Gastrocnemius medialis (tissue), 4 donors: ENCODE data around the gene GAL3ST1. TPM values are rescaled to one million over a fixed set of nuclear protein-coding genes. Genes with fewer than 3 reads are reported as not detected.

ENCODE experiments used
- ATAC-seq, 2 donors: fragments of 150-250 bp; one replicate each; pipeline ENCODE4 v1.9.1; 2016
- DNase-seq, 2 donors: peaks; one replicate each; pipeline ENCODE4 v3.0.0-alpha.2; 2019
- H3K27ac ChIP-seq, 4 donors: fragments of 200-600 bp; sonication (generic); 1 replicate in 1 of 4; 2 replicates in 3 of 4; pipeline ENCODE4 v1.5.1; 2016 to 2018; ENCODE audit warnings: mild to moderate bottlenecking in 2 of 4, moderate library complexity in 1 of 4
- H3K27me3 ChIP-seq, 3 donors: fragments of 200-600 bp; sonication (generic) in 2 of 3; 1 replicate in 1 of 3; 2 replicates in 2 of 3; pipeline versions ENCODE4 v1.5.1 to v1.6.0; 2016 to 2019; ENCODE audit warnings: mild to moderate bottlenecking in 1 of 3, moderate library complexity in 1 of 3
- H3K36me3 ChIP-seq, 2 donors: fragments of 200-600 bp; sonication (generic) in 1 of 2; one replicate each; pipeline ENCODE4 v1.5.1; 2017 to 2018
- H3K4me1 ChIP-seq, 2 donors: fragments of 200-600 bp; sonication (generic) in 1 of 2; one replicate each; pipeline ENCODE4 v1.5.1; 2016 to 2017; ENCODE audit warnings: mild to moderate bottlenecking in 2 of 2
- H3K4me3 ChIP-seq, 4 donors: fragments of 200-600 bp; sonication (generic) in 3 of 4; 1 replicate in 1 of 4; 2 replicates in 3 of 4; pipeline ENCODE4 v1.5.1; 2016 to 2019; ENCODE audit warnings: mild to moderate bottlenecking in 2 of 4
- H3K9me3 ChIP-seq, 3 donors: fragments of 200-600 bp; sonication (generic) in 2 of 3; 1 replicate in 1 of 3; 2 replicates in 2 of 3; pipeline ENCODE4 v1.5.1; 2016 to 2019
- CTCF ChIP-seq, 5 experiments: fragments of 450-650 bp in 3 of 5; fragments of 200-600 bp in 2 of 5; sonication (generic) in 2 of 5; IDR thresholded peaks in 4 of 5; conservative IDR thresholded peaks in 1 of 5; 1 replicate in 4 of 5; 2 replicates in 1 of 5; pipeline ENCODE4 v1.5.1; 2016 to 2019; ENCODE audit warnings: antibody characterized with exemption in 5 of 5, mild to moderate bottlenecking in 3 of 5, moderate library complexity in 3 of 5
- POLR2A ChIP-seq, 2 donors: fragments of 450-650 bp; IDR thresholded peaks; one replicate each; pipeline ENCODE4 v1.6.1; 2017; ENCODE audit warnings: antibody characterized with exemption in 2 of 2, mild to moderate bottlenecking in 2 of 2, moderate library complexity in 2 of 2
- in situ Hi-C, 4 donors: fragments of 200-750 bp; cut with MboI; loops; one replicate each; pipeline versions ENCODE4 v1.15.0 to v1.8.0; 2017; ENCODE audit warnings: low sequenced_read_pairs in 4 of 4
- intact Hi-C: fragments of 100-400 bp; cut with DNase I; formaldehyde crosslinking; loops from one replicate; pipeline ENCODE4 v1.15.1; 2023; ENCODE audit warnings: low total_unique reads
- total RNA-seq, 4 donors: library from RNA; depleted of rRNA; stranded (reverse); fragments of >200 nt; gene quantifications; one replicate each; pipeline versions ENCODE4 v1.1.0 to v1.2.3, GENCODE V29; 2016

GAL3ST1 gene
- total RNA-seq, 4 donors from 2014 or later: 0.29 to 2.0 (median 1.2) TPM

GRCh38 chr22:30538280-30538679 lies 36.2 kb downstream of the GAL3ST1 start:
- H3K36me3 ChIP-seq: no peaks in the 10 kb centered on the region
- H3K4me1 ChIP-seq: no peaks in the 10 kb centered on the region
- peaks cover 15 to 19% (median 17%) of the 10 kb centered on the region in 3 donors for H3K27me3 ChIP-seq
- no peaks in the 10 kb centered on the region for H3K9me3 ChIP-seq
- intact Hi-C loops (no loop called here), in situ Hi-C loops (no loop called here)
- H3K27ac ChIP-seq: no peak overlapping the region
- no peak for DNase-seq
- no peak for ATAC-seq
- no peak overlapping the region for H3K4me3 ChIP-seq
- TF ChIP-seq CTCF (IDR thresholded peaks at IDR 0.05 in 4 of 5, conservative IDR thresholded peaks at IDR 0.05 in 1 of 5) (no peak), POLR2A (IDR thresholded peaks at IDR 0.05) (no peak)

GRCh38 chr22:30537083-30537731 lies 37.3 kb downstream of the GAL3ST1 start:
- no peaks in the 10 kb centered on the region for H3K4me1 ChIP-seq
- ATAC-seq (no peak), DNase-seq (no peak)
- in situ Hi-C loops (no loop called here), intact Hi-C loops (no loop called here)
- H3K27me3 ChIP-seq: peaks cover 8 to 9% (median 8%) of the 10 kb centered on the region in 3 donors
- no peak overlapping the region for H3K27ac ChIP-seq
- H3K36me3 ChIP-seq: no peaks in the 10 kb centered on the region
- H3K4me3 ChIP-seq: no peak overlapping the region
- TF ChIP-seq CTCF (IDR thresholded peaks at IDR 0.05 in 4 of 5, conservative IDR thresholded peaks at IDR 0.05 in 1 of 5) (no peak), POLR2A (IDR thresholded peaks at IDR 0.05) (no peak)
- H3K9me3 ChIP-seq: no peaks in the 10 kb centered on the region

GRCh38 chr22:30535182-30535581 lies 39.3 kb downstream of the GAL3ST1 start:
- intact Hi-C loops (no loop called here), in situ Hi-C loops (no loop called here)
- ATAC-seq (no peak), DNase-seq (no peak)
- H3K27ac ChIP-seq: no peak overlapping the region
- no peak for TF ChIP-seq CTCF (IDR thresholded peaks at IDR 0.05 in 4 of 5, conservative IDR thresholded peaks at IDR 0.05 in 1 of 5)
- no peak for TF ChIP-seq POLR2A (IDR thresholded peaks at IDR 0.05)
- H3K4me3 ChIP-seq: no peak overlapping the region
- no peaks in the 10 kb centered on the region for H3K36me3 ChIP-seq
- no peaks in the 10 kb centered on the region for H3K9me3 ChIP-seq
- H3K27me3 ChIP-seq: no peaks in the 10 kb centered on the region
- no peaks in the 10 kb centered on the region for H3K4me1 ChIP-seq

- H3K4me3 ChIP-seq: no peak overlapping the region
- no peaks in the 10 kb centered on the region for H3K9me3 ChIP-seq
- no peaks in the 10 kb centered on the region for H3K27me3 ChIP-seq
- TF ChIP-seq CTCF (IDR thresholded peaks at IDR 0.05 in 4 of 5, conservative IDR thresholded peaks at IDR 0.05 in 1 of 5) (no peak), POLR2A (IDR thresholded peaks at IDR 0.05) (no peak)
- H3K27ac ChIP-seq: no peak overlapping the region
- intact Hi-C loops: no loop called here
- H3K36me3 ChIP-seq: no peaks in the 10 kb centered on the region
- no peaks in the 10 kb centered on the region for H3K4me1 ChIP-seq
- no peak for DNase-seq
- in situ Hi-C loops: no loop called here
- ATAC-seq: no peak
These were observed 42.5 kb downstream of the GAL3ST1 start for GRCh38 chr22:30531651-30532608.
